Endodermal cell (in vitro differentiated cells): ENCODE measurements around the gene STAM2. TPM values are rescaled to one million over a fixed set of nuclear protein-coding genes. Genes with fewer than 3 reads are reported as not detected.

Source experiments
- DNase-seq: peaks from one replicate; pipeline ENCODE4 v3.0.0-alpha.2; 2017
- H3K27ac ChIP-seq: 2 replicates; pipeline ENCODE4 v1.5.1; 2013; ENCODE audit warnings: mild to moderate bottlenecking, low read depth, low read length, moderate library complexity
- H3K27me3 ChIP-seq: 2 replicates; pipeline ENCODE4 v1.6.1; 2013; ENCODE audit warnings: mild to moderate bottlenecking, low read length, moderate library complexity; ENCODE audit not compliant: insufficient read depth, control insufficient read depth, poor library complexity, severe bottlenecking
- H3K36me3 ChIP-seq: 2 replicates; pipeline ENCODE4 v1.7.0; 2013; ENCODE audit warnings: mild to moderate bottlenecking, low read length, moderate library complexity; ENCODE audit not compliant: control insufficient read depth, insufficient read depth
- H3K4me1 ChIP-seq: one replicate; pipeline ENCODE4 v1.7.0; 2013; ENCODE audit warnings: low read length; ENCODE audit not compliant: control insufficient read depth, insufficient read depth
- H3K4me3 ChIP-seq: 2 replicates; pipeline ENCODE4 v1.5.1; 2013; ENCODE audit warnings: mild to moderate bottlenecking, low read length, moderate library complexity
- H3K9ac ChIP-seq: 2 replicates; pipeline ENCODE4 v1.6.1; 2013; ENCODE audit warnings: mild to moderate bottlenecking, low read length, moderate library complexity; ENCODE audit not compliant: poor library complexity, severe bottlenecking; ENCODE audit errors: extremely low read depth
- H3K9me3 ChIP-seq: 2 replicates; pipeline ENCODE4 v1.6.1; 2013; ENCODE audit warnings: mild to moderate bottlenecking, low read length, moderate library complexity; ENCODE audit not compliant: control insufficient read depth
- H3K27ac Mint-ChIP-seq: 2 replicates; pipeline ENCODE4 v1.8.0; 2020; ENCODE audit warnings: mixed read lengths
- H3K27me3 Mint-ChIP-seq: 2 replicates; pipeline ENCODE4 v1.8.0; 2021; ENCODE audit warnings: mild to moderate bottlenecking, mixed read lengths; ENCODE audit not compliant: insufficient read depth
- H3K36me3 Mint-ChIP-seq: 2 replicates; pipeline ENCODE4 v1.8.0; 2020; ENCODE audit warnings: low read depth, mixed read lengths
- H3K4me1 Mint-ChIP-seq: 2 replicates; pipeline ENCODE4 v1.8.0; 2020; ENCODE audit warnings: mixed read lengths
- H3K4me3 Mint-ChIP-seq: 2 replicates; pipeline ENCODE4 v1.8.0; 2020; ENCODE audit warnings: mild to moderate bottlenecking, moderate library complexity, mixed read lengths
- H3K9me3 Mint-ChIP-seq: 2 replicates; pipeline ENCODE4 v1.8.0; 2020; ENCODE audit warnings: mild to moderate bottlenecking, mixed read lengths
- CTCF ChIP-seq: fragments of 200-600 bp; sonication (generic); conservative IDR thresholded peaks from 2 replicates; pipeline ENCODE4 v1.5.0; 2021; ENCODE audit warnings: antibody characterized with exemption, mild to moderate bottlenecking
- WGBS, 2 experiments: methylation state at CpG; one replicate each; pipeline versions ENCODE4 v1.1.5 to v1.1.7; 2013; ENCODE audit warnings: missing lambda C conversion rate in 2 of 2, mixed read lengths in 1 of 2; ENCODE audit not compliant: insufficient coverage in 1 of 2, insufficient read length in 1 of 2; 5-methylcytosine and 5-hydroxymethylcytosine counted together
- total RNA-seq, 2 donors: library from RNA; stranded (reverse); fragmentation: NEBNext Ultra II Directional in 1 of 2; extraction: Animal tissue kit (Norgen Biotek cat#: 25700) in 1 of 2; gene quantifications; 2 replicates in 1 of 2; 3 replicates in 1 of 2; pipeline ENCODE4 v1.2.1, GENCODE V29; 2021

Gene STAM2
- total RNA-seq, 2 donors from 2014 or later, result 21.5 to 30.9 TPM

DNA sequence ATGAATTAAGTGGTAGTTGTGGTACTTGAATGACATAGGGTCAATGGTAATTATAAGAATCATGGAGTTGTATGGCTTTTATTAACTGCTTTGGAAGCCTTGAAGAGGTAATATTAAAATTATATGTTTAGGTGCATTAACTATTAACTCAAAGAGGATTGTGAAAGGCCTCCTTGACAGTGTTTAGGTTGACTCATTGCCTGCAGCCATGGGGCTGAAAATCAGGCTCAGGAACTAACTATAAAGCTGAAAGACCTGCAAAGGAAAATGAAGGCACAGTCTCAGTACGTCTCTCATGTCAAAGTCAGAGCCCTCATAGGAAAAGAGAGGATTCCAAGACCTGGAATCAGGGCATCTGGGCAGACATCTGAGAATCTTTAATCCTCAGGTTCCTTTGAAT lies 107.7 kb downstream of the STAM2 start:
- no peak overlapping the region for H3K27ac Mint-ChIP-seq
- no peak overlapping the region for H3K4me3 ChIP-seq

More for the DNA sequence above, 107.7 kb downstream of the STAM2 start:
- Histone ChIP-seq H3K9ac (no peak overlapping the region), H3K4me1 (no peaks in the 10 kb centered on the region), H3K27ac (no peak overlapping the region), H3K9me3 (no peaks in the 10 kb centered on the region), H3K27me3 (no peaks in the 10 kb centered on the region), H3K36me3 (no peaks in the 10 kb centered on the region)
- H3K9me3 Mint-ChIP-seq, result peaks cover 3% of the 10 kb centered on the region
- H3K4me3 Mint-ChIP-seq, result no peak overlapping the region
- no peaks in the 10 kb centered on the region for H3K36me3 Mint-ChIP-seq
- 95 to 100% methylated on average over 1 of the region's 1 CpG for WGBS, 2 experiments
- H3K27me3 Mint-ChIP-seq, result peaks cover 2% of the 10 kb centered on the region
- DNase-seq, result no peak
- peaks cover 5% of the 10 kb centered on the region for H3K4me1 Mint-ChIP-seq
- no peak for TF ChIP-seq CTCF

Other genes starting within 250 kb of the STAM2 start
- gene CACNB4, start 76.7 kb downstream of the STAM2 start, total RNA-seq, result under 1 TPM; 0.93 to 0.95 TPM
- 10 to 100 TPM; 49.4 to 51.8 TPM for gene FMNL2, start 159.4 kb upstream of the STAM2 start, total RNA-seq